Measurements from ENCODE around the gene ATP2B2. TPM values are rescaled to one million over a fixed set of nuclear protein-coding genes. Genes with fewer than 3 reads are reported as not detected.

ATP2B2 gene
- total and polyA plus RNA-seq, 9 of the 15 experiments (the other 6 are each of a cell fraction or from before 2014, with no cell fraction given), result 0.06 TPM; not detected in 8

DNA sequence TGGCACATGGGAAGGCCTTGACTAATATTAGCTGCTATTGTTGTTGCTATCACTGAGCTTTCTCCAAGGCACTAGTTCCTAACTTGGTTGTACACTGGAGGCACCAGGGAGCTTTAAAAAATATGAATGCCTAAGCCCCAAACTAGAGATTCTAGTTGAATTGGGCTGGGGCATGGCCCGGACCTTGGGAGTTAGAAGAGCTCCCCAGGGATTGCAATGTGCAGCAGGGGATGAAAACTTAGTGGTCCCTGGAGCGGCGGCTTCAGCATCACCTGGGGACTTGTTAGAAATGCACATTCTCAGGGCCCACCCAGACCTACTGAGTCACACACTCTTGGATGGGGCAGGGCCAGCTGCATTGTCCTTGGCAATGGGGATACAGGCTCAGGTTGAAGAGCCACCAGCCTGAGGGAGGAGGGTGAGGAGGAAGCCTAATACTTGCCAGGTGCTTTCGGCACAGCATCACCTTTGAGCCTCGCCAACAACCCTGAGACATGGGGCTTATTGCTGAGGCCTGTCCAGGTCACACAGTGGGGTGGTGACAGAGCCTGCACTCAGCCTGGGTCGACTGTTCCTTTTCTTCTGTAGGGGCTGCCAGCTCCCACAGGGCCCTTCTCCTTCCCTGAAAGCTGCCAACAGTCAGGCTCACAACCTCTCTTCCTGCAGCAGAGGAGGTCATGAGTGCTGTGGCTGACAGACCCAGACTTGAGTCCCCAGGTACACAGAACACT, 84.5 kb downstream of the ATP2B2 start (continued):
- TF ChIP-seq, protein P1, sequence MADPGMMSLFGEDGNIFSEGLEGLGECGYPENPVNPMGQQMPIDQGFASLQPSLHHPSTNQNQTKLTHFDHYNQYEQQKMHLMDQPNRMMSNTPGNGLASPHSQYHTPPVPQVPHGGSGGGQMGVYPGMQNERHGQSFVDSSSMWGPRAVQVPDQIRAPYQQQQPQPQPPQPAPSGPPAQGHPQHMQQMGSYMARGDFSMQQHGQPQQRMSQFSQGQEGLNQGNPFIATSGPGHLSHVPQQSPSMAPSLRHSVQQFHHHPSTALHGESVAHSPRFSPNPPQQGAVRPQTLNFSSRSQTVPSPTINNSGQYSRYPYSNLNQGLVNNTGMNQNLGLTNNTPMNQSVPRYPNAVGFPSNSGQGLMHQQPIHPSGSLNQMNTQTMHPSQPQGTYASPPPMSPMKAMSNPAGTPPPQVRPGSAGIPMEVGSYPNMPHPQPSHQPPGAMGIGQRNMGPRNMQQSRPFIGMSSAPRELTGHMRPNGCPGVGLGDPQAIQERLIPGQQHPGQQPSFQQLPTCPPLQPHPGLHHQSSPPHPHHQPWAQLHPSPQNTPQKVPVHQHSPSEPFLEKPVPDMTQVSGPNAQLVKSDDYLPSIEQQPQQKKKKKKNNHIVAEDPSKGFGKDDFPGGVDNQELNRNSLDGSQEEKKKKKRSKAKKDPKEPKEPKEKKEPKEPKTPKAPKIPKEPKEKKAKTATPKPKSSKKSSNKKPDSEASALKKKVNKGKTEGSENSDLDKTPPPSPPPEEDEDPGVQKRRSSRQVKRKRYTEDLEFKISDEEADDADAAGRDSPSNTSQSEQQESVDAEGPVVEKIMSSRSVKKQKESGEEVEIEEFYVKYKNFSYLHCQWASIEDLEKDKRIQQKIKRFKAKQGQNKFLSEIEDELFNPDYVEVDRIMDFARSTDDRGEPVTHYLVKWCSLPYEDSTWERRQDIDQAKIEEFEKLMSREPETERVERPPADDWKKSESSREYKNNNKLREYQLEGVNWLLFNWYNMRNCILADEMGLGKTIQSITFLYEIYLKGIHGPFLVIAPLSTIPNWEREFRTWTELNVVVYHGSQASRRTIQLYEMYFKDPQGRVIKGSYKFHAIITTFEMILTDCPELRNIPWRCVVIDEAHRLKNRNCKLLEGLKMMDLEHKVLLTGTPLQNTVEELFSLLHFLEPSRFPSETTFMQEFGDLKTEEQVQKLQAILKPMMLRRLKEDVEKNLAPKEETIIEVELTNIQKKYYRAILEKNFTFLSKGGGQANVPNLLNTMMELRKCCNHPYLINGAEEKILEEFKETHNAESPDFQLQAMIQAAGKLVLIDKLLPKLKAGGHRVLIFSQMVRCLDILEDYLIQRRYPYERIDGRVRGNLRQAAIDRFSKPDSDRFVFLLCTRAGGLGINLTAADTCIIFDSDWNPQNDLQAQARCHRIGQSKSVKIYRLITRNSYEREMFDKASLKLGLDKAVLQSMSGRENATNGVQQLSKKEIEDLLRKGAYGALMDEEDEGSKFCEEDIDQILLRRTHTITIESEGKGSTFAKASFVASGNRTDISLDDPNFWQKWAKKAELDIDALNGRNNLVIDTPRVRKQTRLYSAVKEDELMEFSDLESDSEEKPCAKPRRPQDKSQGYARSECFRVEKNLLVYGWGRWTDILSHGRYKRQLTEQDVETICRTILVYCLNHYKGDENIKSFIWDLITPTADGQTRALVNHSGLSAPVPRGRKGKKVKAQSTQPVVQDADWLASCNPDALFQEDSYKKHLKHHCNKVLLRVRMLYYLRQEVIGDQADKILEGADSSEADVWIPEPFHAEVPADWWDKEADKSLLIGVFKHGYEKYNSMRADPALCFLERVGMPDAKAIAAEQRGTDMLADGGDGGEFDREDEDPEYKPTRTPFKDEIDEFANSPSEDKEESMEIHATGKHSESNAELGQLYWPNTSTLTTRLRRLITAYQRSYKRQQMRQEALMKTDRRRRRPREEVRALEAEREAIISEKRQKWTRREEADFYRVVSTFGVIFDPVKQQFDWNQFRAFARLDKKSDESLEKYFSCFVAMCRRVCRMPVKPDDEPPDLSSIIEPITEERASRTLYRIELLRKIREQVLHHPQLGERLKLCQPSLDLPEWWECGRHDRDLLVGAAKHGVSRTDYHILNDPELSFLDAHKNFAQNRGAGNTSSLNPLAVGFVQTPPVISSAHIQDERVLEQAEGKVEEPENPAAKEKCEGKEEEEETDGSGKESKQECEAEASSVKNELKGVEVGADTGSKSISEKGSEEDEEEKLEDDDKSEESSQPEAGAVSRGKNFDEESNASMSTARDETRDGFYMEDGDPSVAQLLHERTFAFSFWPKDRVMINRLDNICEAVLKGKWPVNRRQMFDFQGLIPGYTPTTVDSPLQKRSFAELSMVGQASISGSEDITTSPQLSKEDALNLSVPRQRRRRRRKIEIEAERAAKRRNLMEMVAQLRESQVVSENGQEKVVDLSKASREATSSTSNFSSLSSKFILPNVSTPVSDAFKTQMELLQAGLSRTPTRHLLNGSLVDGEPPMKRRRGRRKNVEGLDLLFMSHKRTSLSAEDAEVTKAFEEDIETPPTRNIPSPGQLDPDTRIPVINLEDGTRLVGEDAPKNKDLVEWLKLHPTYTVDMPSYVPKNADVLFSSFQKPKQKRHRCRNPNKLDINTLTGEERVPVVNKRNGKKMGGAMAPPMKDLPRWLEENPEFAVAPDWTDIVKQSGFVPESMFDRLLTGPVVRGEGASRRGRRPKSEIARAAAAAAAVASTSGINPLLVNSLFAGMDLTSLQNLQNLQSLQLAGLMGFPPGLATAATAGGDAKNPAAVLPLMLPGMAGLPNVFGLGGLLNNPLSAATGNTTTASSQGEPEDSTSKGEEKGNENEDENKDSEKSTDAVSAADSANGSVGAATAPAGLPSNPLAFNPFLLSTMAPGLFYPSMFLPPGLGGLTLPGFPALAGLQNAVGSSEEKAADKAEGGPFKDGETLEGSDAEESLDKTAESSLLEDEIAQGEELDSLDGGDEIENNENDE (IDR thresholded peaks at IDR 0.05; ENCODE audit: low read depth, low read length), result no peak
